ENCODE results near the gene HECTD4.

GRCh38 chr12:112236786-112237185, 145.4 kb downstream of the HECTD4 start:
- TF ChIP-seq CTCF (conservative IDR thresholded peaks at IDR 0.05; ENCODE audit: low read depth in 2 of 2), result no peak
- TF ChIP-seq, protein P1, sequence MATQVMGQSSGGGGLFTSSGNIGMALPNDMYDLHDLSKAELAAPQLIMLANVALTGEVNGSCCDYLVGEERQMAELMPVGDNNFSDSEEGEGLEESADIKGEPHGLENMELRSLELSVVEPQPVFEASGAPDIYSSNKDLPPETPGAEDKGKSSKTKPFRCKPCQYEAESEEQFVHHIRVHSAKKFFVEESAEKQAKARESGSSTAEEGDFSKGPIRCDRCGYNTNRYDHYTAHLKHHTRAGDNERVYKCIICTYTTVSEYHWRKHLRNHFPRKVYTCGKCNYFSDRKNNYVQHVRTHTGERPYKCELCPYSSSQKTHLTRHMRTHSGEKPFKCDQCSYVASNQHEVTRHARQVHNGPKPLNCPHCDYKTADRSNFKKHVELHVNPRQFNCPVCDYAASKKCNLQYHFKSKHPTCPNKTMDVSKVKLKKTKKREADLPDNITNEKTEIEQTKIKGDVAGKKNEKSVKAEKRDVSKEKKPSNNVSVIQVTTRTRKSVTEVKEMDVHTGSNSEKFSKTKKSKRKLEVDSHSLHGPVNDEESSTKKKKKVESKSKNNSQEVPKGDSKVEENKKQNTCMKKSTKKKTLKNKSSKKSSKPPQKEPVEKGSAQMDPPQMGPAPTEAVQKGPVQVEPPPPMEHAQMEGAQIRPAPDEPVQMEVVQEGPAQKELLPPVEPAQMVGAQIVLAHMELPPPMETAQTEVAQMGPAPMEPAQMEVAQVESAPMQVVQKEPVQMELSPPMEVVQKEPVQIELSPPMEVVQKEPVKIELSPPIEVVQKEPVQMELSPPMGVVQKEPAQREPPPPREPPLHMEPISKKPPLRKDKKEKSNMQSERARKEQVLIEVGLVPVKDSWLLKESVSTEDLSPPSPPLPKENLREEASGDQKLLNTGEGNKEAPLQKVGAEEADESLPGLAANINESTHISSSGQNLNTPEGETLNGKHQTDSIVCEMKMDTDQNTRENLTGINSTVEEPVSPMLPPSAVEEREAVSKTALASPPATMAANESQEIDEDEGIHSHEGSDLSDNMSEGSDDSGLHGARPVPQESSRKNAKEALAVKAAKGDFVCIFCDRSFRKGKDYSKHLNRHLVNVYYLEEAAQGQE (IDR thresholded peaks at IDR 0.05; ENCODE audit: unreplicated experiment), result no peak
- TF ChIP-seq EZH2phosphoT487 (IDR thresholded peaks at IDR 0.05; ENCODE audit: unreplicated experiment), result no peak
- no peak for TF ChIP-seq POLR2AphosphoS5 (IDR thresholded peaks at IDR 0.05; ENCODE audit: low read depth)

Data from GM23338 (cell line).